GM12878 (cell line): Measurements from ENCODE around the gene ASXL2. TPM values are rescaled to one million over a fixed set of nuclear protein-coding genes. Genes with fewer than 3 reads are reported as not detected.

Source experiments
- ATAC-seq: fragments of 200-7000 bp; cut with Tn5 transposase; 3 replicates; pipeline ENCODE4 v1.9.1; 2020; ENCODE audit warnings: mild to moderate bottlenecking, moderate library complexity
- BruUV-seq: library from RNA; stranded (reverse); fragments of 400-500 nt; replicated peaks from 2 replicates; lab custom pipeline; 2021; lab: Mats Ljungman, UMichigan
- CTCF ChIA-PET: fragments of 300-600 bp; sonication (Branson Sonifier 250); formaldehyde crosslinking; extraction: SDS; loops from one replicate; lab custom pipeline; 2021; ENCODE audit warnings: inconsistent platforms; lab: Yijun Ruan, JAX
- POLR2A ChIA-PET: fragments of 350-600 bp; formaldehyde crosslinking; extraction: SDS; loops from one replicate; lab custom pipeline; 2021; ENCODE audit warnings: inconsistent platforms; lab: Charles Lee
- RAD21 ChIA-PET: fragments of 300-600 bp; sonication (Branson Sonifier 250); formaldehyde crosslinking; loops from one replicate; lab custom pipeline; 2023; ENCODE audit warnings: antibody characterized with exemption; ENCODE audit not compliant: unreplicated experiment; lab: Charles Lee
- SMC1A ChIA-PET: fragments of 300-600 bp; sonication (Branson Sonifier 250); formaldehyde crosslinking; loops from one replicate; lab custom pipeline; 2023; ENCODE audit not compliant: unreplicated experiment, uncharacterized antibody; lab: Charles Lee
- DNase-seq: peaks from one replicate; pipeline ENCODE4 v3.0.0-alpha.2; 2011; ENCODE audit warnings: low read depth, low spot score
- FAIRE-seq: peaks from 3 replicates; lab custom pipeline; 2011; peaks lifted over from hg19 to GRCh38; lab: Jason Lieb, UNC
- H2AFZ ChIP-seq: 2 replicates; pipeline ENCODE4 v1.6.0; 2011; ENCODE audit warnings: low read depth, low read length, control low read depth; ENCODE audit not compliant: control insufficient read depth
- H3K27ac ChIP-seq: 2 replicates; pipeline ENCODE4 v1.5.1; 2011; ENCODE audit warnings: control low read depth; ENCODE audit not compliant: control insufficient read depth, insufficient read depth
- H3K27me3 ChIP-seq, 2 experiments: replicated peaks in 1 of 2; 2 replicates each; pipeline versions ENCODE4 v1.6.0 to v1.6.1; 2011; ENCODE audit warnings: low read length in 1 of 2; ENCODE audit not compliant: control insufficient read depth in 2 of 2, insufficient read depth in 2 of 2
- H3K36me3 ChIP-seq, 2 experiments: 2 replicates each; pipeline ENCODE4 v1.5.1; 2011; ENCODE audit warnings: low read length in 1 of 2; ENCODE audit not compliant: control insufficient read depth in 2 of 2, insufficient read depth in 2 of 2
- H3K4me1 ChIP-seq: 2 replicates; pipeline ENCODE4 v1.6.1; 2011; ENCODE audit warnings: mild to moderate bottlenecking, low read length, moderate library complexity, mixed read lengths; ENCODE audit not compliant: control insufficient read depth, insufficient read depth
- H3K4me2 ChIP-seq: 2 replicates; pipeline ENCODE4 v1.6.0; 2011; ENCODE audit warnings: control low read depth; ENCODE audit not compliant: control insufficient read depth, insufficient read depth
- H3K4me3 ChIP-seq: fragments of 200-600 bp; sonication (generic); 2 replicates; pipeline ENCODE4 v1.5.1; 2016
- H3K79me2 ChIP-seq: 2 replicates; pipeline ENCODE4 v1.6.0; 2011; ENCODE audit warnings: low read length; ENCODE audit not compliant: control insufficient read depth, insufficient read depth
- H3K9ac ChIP-seq: 2 replicates; pipeline ENCODE4 v1.8.0; 2011; ENCODE audit warnings: low read length, control low read depth, mixed read lengths; ENCODE audit not compliant: control insufficient read depth, insufficient read depth
- H3K9me3 ChIP-seq: replicated peaks from 3 replicates; pipeline ENCODE4 v1.5.1; 2011; ENCODE audit warnings: mild to moderate bottlenecking, low read length; ENCODE audit not compliant: control insufficient read depth, insufficient read depth
- H4K20me1 ChIP-seq: 2 replicates; pipeline ENCODE4 v1.6.0; 2011; ENCODE audit not compliant: control insufficient read depth, insufficient read depth
- ASH2L ChIP-seq: fragments of 300-600, 200-600 bp; sonication (generic); IDR thresholded peaks from 2 replicates; pipeline ENCODE4 v1.6.1; 2017; ENCODE audit warnings: low read depth, mild to moderate bottlenecking, borderline replicate concordance
- CEBPZ ChIP-seq: fragments of 150-350 bp; IDR thresholded peaks from 2 replicates; pipeline ENCODE4 v1.6.1; 2016; ENCODE audit warnings: low read depth, low read length
- E2F4 ChIP-seq: IDR thresholded peaks from 2 replicates; pipeline ENCODE4 v1.6.1; 2012; ENCODE audit warnings: low read depth, low read length, improper control_type of control experiment
- HDAC6 ChIP-seq: fragments of 200-600 bp; sonication (generic); IDR thresholded peaks from one replicate; pipeline ENCODE4 v1.8.0; 2017; ENCODE audit warnings: antibody characterized with exemption; ENCODE audit not compliant: unreplicated experiment
- LARP7 ChIP-seq: fragments of 450-650 bp; IDR thresholded peaks from 2 replicates; pipeline ENCODE4 v1.6.1; 2017; ENCODE audit warnings: mild to moderate bottlenecking
- MEF2B ChIP-seq: fragments of 450-650 bp; IDR thresholded peaks from 2 replicates; pipeline ENCODE4 v1.6.1; 2018; ENCODE audit warnings: mild to moderate bottlenecking, moderate library complexity; ENCODE audit not compliant: partially characterized antibody, poor library complexity, severe bottlenecking
- MTA2 ChIP-seq: fragments of 450-650 bp; IDR thresholded peaks from 2 replicates; pipeline ENCODE4 v1.6.1; 2016; ENCODE audit warnings: low read depth, mild to moderate bottlenecking, moderate library complexity
- MTA3 ChIP-seq: IDR thresholded peaks from 2 replicates; pipeline ENCODE4 v1.6.1; 2012; ENCODE audit warnings: low read length, inconsistent platforms, borderline replicate concordance
- SIX5 ChIP-seq: IDR thresholded peaks from 2 replicates; pipeline ENCODE4 v1.6.1; 2011; ENCODE audit warnings: mild to moderate bottlenecking, low read depth, low read length, moderate library complexity; ENCODE audit not compliant: severe bottlenecking
- SRF ChIP-seq, 2 experiments: IDR thresholded peaks; 2 replicates each; pipeline ENCODE4 v1.6.1; 2011; ENCODE audit warnings: low read depth in 2 of 2, low read length in 2 of 2, mild to moderate bottlenecking in 1 of 2, moderate library complexity in 1 of 2
- STAT3 ChIP-seq: IDR thresholded peaks from 2 replicates; pipeline ENCODE4 v1.6.1; 2011; ENCODE audit warnings: low read depth, low read length, improper control_type of control experiment
- YBX1 ChIP-seq: fragments of 450-650 bp; IDR thresholded peaks from 2 replicates; pipeline ENCODE4 v1.6.1; 2016; ENCODE audit warnings: antibody characterized with exemption
- ZBTB4 ChIP-seq: fragments of 450-650 bp; formaldehyde crosslinking; IDR thresholded peaks from 2 replicates; pipeline ENCODE4 v1.4.0; 2022; ENCODE audit warnings: mild to moderate bottlenecking, moderate library complexity
- ZNF622 ChIP-seq: fragments of 450-650 bp; IDR thresholded peaks from 2 replicates; pipeline ENCODE4 v1.6.1; 2017; ENCODE audit warnings: mild to moderate bottlenecking, inconsistent platforms
- ZZZ3 ChIP-seq: IDR thresholded peaks from 2 replicates; pipeline ENCODE4 v1.6.1; 2011; ENCODE audit warnings: low read depth; ENCODE audit not compliant: control insufficient read depth, insufficient read length
- WGBS: methylation state at CpG from one replicate; pipeline ENCODE4 v1.1.6; 2016; ENCODE audit warnings: low lambda C conversion rate; ENCODE audit not compliant: insufficient replicate concordance, insufficient coverage; ENCODE audit errors: missing lambda C conversion rate; 5-methylcytosine and 5-hydroxymethylcytosine counted together
- in situ Hi-C: fragments of 300-500 bp; cut with MboI; formaldehyde crosslinking; loops from 9 replicates; pipeline ENCODE4 v1.14.3; 2018; ENCODE audit warnings: mixed read lengths
- intact Hi-C: fragments of 100-400 bp; cut with micrococcal nuclease; formaldehyde crosslinking; loops from one replicate; pipeline ENCODE4 v1.14.2; 2022; ENCODE audit not compliant: unreplicated experiment
- polyA plus RNA-seq, 11 experiments: library from polyadenylated mRNA; depleted of rRNA in 4 of 11; unstranded in 6 of 11; stranded (reverse) in 5 of 11; fragments of >200 nt; fragmentation: Nextera tagmentation in 4 of 11; fragmentation: Illumina TruSeq in 1 of 11; extraction: Ambion mirVana in 4 of 11; extraction: Trizol in 1 of 11; gene quantifications; 1 replicate in 1 of 11; 2 replicates in 10 of 11; pipeline versions ENCODE4 v1.2.1 to v1.2.3, GENCODE V29; 2011 to 2016; ENCODE audit warnings: inconsistent platforms in 2 of 11, missing spikeins in 2 of 11, low read depth in 1 of 11
- total RNA-seq, 4 experiments: library from RNA; depleted of rRNA in 3 of 4; stranded (reverse); fragments of >200 nt in 3 of 4; fragmentation: Illumina TruSeq in 1 of 4; extraction: Trizol in 1 of 4; gene quantifications; 2 replicates each; pipeline versions ENCODE4 v1.2.1 to v1.2.3, GENCODE V29; 2013 to 2021

The ASXL2 gene
- total and polyA plus RNA-seq, 10 of the 15 experiments (the other 5 are each of a cell fraction or from before 2014, with no cell fraction given): 1.3 to 17.7 (median 5.5) TPM

- TF ChIP-seq E2F4: no peak
- no peak for TF ChIP-seq ZNF622
- TF ChIP-seq ZBTB4 (CRISPR knock-in tag): no peak
- no peak for TF ChIP-seq LARP7
- TF ChIP-seq MEF2B: no peak
- no peak for TF ChIP-seq HDAC6
- no peak for TF ChIP-seq YBX1
- no peak for TF ChIP-seq MTA3
- no peak for TF ChIP-seq ZZZ3
- no peak for TF ChIP-seq STAT3
- TF ChIP-seq MTA2: no peak
- TF ChIP-seq ASH2L: no peak
- no peak for TF ChIP-seq SIX5
- no peak for TF ChIP-seq SRF (IDR thresholded peaks at IDR 0.05; ENCODE audit: low read depth in 2 of 2, low read length in 2 of 2)
- TF ChIP-seq CEBPZ: no peak
- TF ChIP-seq, all 136 proteins: peak for 0
- no TSS peak for BruUV-seq
- no peak overlapping the region for H2AFZ ChIP-seq
- ChIA-PET RAD21 (no interaction called here), SMC1A (interaction anchor here (0.7 to 2.3 kb wide), 4 partner anchors 11 to 21 kb away, joined by 3 to 9 read pairs (median 6); no protein-coding TSS in a partner anchor), CTCF (interaction anchor here (0.6 to 13.3 kb wide), 4 partner anchors 10 to 388 kb away, joined by 3 to 97 read pairs (median 3); no protein-coding TSS in a partner anchor), POLR2A (interaction anchor here (0.6 kb wide), 1 partner anchor 328 kb away, joined by 3 read pairs; no protein-coding TSS in a partner anchor)
- no peak for DNase-seq
- peaks cover 21% of the 10 kb centered on the region for H3K79me2 ChIP-seq
- no peak overlapping the region for H3K4me2 ChIP-seq
- H3K9me3 ChIP-seq: no peaks in the 10 kb centered on the region
- H3K4me1 ChIP-seq: no peaks in the 10 kb centered on the region
- 83% methylated on average over 5 of the region's 5 CpGs for WGBS
- intact Hi-C loops (no loop called here), in situ Hi-C loops (no loop called here)
- H3K36me3 ChIP-seq: no peaks in the 10 kb centered on the region; a peak in 1 of 4 replicates
- no peaks in the 10 kb centered on the region for H4K20me1 ChIP-seq
- H3K9ac ChIP-seq: no peak overlapping the region
- no peak overlapping the region for H3K27ac ChIP-seq
- no peak overlapping the region for H3K4me3 ChIP-seq
- no peaks in the 10 kb centered on the region for H3K27me3 ChIP-seq
- ATAC-seq: no peak
- no peak for FAIRE-seq
Observed at GRCh38 chr2:25872134-25872533, 6.2 kb downstream of the ASXL2 start.
